Renal pelvis (tissue), 4 donors: Measurements from ENCODE around the gene NLRP12. TPM values are rescaled to one million over a fixed set of nuclear protein-coding genes. Genes with fewer than 3 reads are reported as not detected.
"Not testable (repeated sequence)": the region's sequence is repeated elsewhere in the genome, so short reads cannot be mapped to it uniquely, and the experiment has no call there.

Experiments used
- DNase-seq: peaks from one replicate; pipeline ENCODE4 v3.0.0-alpha.2; 2013
- polyA plus RNA-seq, 3 donors: library from polyadenylated mRNA; unstranded; fragments of 120-200 nt; gene quantifications; one replicate each; pipeline ENCODE4 v1.2.1, GENCODE V29; 2013; ENCODE audit not compliant: insufficient read length in 3 of 3

NLRP12 gene
- polyA plus RNA-seq, 3 donors = 0.09 to 0.38 (median 0.24) TPM

DNA sequence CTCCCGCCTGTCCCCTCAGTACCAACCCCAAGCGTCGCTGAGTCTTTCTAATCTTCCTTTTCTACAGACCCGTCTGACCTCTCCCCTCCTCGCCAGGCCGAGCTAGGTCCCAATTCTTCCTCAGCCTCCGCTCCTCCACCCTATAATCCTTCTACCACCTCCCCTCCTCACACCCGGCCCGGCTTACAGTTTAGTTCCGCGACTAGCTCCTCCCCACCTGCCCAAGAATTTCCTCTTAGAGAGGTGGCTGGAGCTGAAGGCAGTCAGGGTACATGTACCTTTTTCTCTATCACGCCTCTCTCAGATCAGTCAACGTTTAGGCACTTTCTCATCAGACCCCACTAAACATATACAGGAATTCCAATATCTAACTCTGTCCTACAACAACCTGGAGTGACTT is 8.7 kb upstream of the NLRP12 start:
- DNase-seq = not testable (repeated sequence)

- no peak for DNase-seq
Measured at GRCh38 chr19:53828531-53828930, 4.4 kb upstream of the NLRP12 start.

DNA sequence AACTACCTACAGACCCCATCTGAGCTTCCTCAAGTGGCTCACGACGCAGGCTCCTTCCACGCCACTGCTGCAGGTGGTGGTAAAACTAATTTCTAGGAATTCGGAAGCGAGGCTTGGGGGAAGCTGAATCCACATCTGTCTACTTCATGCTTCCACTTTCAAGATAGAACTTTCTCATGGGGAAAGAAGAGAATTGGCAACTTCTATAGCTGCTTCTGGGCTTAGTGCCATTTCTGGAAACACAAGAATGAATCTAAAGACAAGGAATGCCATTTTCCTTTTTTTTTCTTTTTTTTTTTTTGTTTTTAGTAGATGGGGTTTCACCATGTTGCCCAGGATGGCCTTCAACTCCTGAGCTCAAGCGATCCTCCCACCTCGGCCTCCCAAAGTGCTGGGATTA is 2.8 kb upstream of the NLRP12 start:
- DNase-seq = no peak

- no peak for DNase-seq
Measured at GRCh38 chr19:53823380-53824120, 564 bp downstream of the NLRP12 start.

GRCh38 chr19:53819861-53820260 is 4.3 kb downstream of the NLRP12 start:
- no peak for DNase-seq

DNA sequence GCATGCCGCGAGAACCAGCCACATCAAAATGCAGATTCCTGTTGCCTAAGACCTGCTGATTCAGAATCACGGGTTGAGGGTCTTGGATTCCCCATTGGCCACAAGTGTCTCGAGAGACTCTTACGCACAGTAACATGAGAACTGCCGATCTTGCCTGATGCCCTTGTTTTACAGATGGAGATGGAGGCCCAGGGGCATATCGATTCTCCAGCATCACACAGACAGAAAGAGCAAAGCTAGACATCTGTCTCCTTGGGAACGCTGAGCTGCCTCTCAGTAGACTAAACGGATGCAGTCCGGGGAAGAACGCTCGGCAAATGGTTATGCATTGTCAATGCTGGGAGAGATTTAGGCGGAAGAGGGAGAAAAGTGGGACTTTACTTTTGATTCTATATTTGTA is 5.4 kb downstream of the NLRP12 start:
- DNase-seq = no peak

DNA sequence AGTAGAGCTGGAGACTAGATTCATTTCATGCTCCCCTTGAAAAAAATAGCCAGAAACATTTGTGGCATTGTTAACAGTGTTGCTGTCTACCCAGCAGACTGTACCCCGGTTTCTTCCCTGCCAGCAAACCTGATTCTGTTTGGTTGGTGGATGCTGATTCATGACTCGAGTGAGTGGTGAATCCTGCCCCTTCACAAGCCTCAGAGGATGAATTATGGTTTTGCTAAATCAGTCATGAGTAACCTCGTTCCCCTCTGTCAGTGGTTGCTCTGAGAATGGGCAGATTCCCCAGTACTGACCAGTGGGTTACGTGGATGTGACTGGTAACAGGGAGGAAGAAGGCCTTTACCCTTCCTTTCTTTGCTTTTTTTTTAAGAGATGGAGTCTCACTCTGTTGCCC is 10.1 kb downstream of the NLRP12 start:
- no peak for DNase-seq

DNA sequence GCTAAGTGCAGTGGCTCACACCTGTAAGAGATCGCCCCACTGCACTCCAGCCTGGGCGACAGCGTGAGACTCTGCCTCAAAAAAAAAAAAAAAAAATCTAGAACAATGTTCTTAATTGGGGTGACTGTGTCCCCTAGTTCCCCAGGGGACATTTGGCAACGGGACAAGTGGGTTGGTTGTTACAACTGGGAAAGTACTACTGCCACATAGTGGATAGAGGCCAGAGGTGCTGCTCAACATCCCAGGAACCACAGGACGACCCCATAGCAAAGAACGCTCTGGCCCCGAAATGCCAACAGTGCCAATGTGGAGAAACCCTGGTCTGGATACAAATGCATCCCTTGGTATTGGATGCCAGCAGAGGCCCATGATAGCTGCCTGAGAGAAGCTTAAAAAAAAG is 11.8 kb downstream of the NLRP12 start:
- DNase-seq = no peak

DNA sequence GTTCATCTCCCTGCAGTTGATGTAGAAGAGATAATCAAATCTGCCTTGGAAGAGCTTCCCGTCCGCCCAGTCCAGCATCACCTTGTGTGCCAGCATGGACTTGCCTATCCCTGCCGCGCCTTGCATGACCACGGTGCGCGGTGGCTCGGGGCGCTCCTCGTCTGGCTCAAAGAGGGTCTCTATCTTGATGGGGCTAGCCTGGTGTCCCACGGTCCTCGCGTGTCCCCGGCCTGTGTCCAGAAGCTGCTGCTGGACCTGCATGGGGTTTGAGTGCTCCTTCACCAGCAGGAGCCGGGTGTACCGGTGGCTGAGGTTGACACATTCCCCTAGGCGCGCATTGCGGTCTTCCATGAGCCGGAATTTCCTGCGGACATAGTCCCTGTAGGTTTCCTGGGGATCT is 13.2 kb downstream of the NLRP12 start:
- DNase-seq = no peak

- DNase-seq = no peak
Measured at GRCh38 chr19:53810187-53810546, 13.9 kb downstream of the NLRP12 start.

GRCh38 chr19:53809518-53810186 is 14.5 kb downstream of the NLRP12 start:
- DNase-seq = no peak

GRCh38 chr19:53808710-53809125 is 15.4 kb downstream of the NLRP12 start:
- DNase-seq = peak; percentile 14

GRCh38 chr19:53801257-53801656 is 22.9 kb downstream of the NLRP12 start:
- no peak for DNase-seq

GRCh38 chr19:53795019-53795418 is 29.1 kb downstream of the NLRP12 start:
- no peak for DNase-seq

DNA sequence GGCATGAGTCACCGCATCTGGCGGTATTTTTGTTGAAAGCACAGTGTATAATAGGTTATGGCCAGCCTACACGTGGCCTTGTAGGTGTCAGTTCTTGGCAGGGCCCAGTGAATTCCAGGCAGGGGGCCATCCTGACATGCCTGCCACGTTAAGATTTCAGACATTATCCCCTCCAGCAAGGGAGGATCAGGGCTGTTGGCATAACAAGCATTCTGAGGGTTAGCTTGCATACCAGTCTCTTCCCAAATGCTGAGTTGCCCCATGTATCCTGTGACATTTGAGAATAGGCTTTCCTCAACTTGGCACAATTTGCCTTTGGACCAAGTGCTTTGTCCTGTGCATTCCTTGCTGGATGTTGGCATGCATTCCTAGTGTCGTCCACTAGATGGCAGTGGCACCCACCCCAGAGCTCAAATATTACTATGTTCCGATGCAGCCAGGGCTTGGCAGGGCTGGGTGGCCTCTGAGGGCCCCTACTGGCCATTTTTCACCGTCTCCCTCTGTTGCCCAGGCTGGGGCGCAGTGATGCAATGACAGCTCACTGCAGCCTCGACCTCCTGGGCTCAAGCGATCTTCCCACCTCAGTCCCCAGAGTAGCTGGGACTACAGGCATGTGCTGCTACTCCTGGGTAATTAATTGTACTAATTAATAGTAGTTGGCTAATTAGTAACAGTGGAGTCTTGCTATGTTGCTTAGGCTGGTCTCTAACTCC is 31.2 kb downstream of the NLRP12 start:
- DNase-seq = peak; percentile 83

- no peak for DNase-seq
Measured at GRCh38 chr19:53789708-53790678, 34.1 kb downstream of the NLRP12 start.

- DNase-seq = no peak
Measured at GRCh38 chr19:53787266-53787665, 36.8 kb downstream of the NLRP12 start.

GRCh38 chr19:53786744-53787143 is 37.4 kb downstream of the NLRP12 start:
- DNase-seq = no peak

GRCh38 chr19:53785196-53785889 is 38.8 kb downstream of the NLRP12 start:
- no peak for DNase-seq

- DNase-seq = no peak
Measured at GRCh38 chr19:53782698-53783097, 41.4 kb downstream of the NLRP12 start.

GRCh38 chr19:53781332-53781731 is 42.8 kb downstream of the NLRP12 start:
- DNase-seq = not testable (repeated sequence)
